ENCODE data around the gene MBOAT7.

DNA sequence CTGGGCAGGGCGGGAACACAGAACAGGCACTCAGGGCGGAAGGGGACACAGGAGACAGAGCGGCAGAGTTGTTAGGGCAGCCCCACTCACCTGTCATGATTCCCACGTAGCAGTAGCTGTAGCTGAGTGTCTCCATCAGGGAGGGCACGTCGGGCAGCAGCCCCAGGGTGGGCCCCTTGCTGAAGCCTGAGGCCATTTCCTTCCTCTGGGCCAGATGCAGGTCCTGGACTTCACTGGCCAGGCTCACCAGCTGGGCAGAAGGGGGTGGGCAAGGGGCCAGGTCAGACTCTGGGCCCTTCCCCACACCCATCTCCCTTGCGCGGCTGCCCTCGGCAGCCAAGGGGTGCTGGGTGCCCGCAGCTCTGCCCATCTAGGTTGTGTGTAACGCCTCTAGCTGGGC, 5.9 kb downstream of the MBOAT7 start:
- TF ChIP-seq, protein P1, sequence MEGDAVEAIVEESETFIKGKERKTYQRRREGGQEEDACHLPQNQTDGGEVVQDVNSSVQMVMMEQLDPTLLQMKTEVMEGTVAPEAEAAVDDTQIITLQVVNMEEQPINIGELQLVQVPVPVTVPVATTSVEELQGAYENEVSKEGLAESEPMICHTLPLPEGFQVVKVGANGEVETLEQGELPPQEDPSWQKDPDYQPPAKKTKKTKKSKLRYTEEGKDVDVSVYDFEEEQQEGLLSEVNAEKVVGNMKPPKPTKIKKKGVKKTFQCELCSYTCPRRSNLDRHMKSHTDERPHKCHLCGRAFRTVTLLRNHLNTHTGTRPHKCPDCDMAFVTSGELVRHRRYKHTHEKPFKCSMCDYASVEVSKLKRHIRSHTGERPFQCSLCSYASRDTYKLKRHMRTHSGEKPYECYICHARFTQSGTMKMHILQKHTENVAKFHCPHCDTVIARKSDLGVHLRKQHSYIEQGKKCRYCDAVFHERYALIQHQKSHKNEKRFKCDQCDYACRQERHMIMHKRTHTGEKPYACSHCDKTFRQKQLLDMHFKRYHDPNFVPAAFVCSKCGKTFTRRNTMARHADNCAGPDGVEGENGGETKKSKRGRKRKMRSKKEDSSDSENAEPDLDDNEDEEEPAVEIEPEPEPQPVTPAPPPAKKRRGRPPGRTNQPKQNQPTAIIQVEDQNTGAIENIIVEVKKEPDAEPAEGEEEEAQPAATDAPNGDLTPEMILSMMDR (conservative IDR thresholded peaks at IDR 0.05; ENCODE audit: low read length): no peak
- TF ChIP-seq EZH2phosphoT487 (IDR thresholded peaks at IDR 0.05; ENCODE audit: borderline replicate concordance, low read depth, low read length): no peak
